GM21529 (cell line): ENCODE measurements around the gene CHST14.
A peak's percentile ranks its signal among the peaks of the same experiment; 100 is the strongest.

ENCODE experiments used
- ATAC-seq: cut with Tn5 transposase; IDR thresholded peaks from one replicate; pipeline ENCODE4 v1.9.1; 2021; ENCODE audit not compliant: unreplicated experiment

Gene CHST14

GRCh38 chr15:40487816-40488682, 17.3 kb downstream of the CHST14 start:
- ATAC-seq, result no peak

DNA sequence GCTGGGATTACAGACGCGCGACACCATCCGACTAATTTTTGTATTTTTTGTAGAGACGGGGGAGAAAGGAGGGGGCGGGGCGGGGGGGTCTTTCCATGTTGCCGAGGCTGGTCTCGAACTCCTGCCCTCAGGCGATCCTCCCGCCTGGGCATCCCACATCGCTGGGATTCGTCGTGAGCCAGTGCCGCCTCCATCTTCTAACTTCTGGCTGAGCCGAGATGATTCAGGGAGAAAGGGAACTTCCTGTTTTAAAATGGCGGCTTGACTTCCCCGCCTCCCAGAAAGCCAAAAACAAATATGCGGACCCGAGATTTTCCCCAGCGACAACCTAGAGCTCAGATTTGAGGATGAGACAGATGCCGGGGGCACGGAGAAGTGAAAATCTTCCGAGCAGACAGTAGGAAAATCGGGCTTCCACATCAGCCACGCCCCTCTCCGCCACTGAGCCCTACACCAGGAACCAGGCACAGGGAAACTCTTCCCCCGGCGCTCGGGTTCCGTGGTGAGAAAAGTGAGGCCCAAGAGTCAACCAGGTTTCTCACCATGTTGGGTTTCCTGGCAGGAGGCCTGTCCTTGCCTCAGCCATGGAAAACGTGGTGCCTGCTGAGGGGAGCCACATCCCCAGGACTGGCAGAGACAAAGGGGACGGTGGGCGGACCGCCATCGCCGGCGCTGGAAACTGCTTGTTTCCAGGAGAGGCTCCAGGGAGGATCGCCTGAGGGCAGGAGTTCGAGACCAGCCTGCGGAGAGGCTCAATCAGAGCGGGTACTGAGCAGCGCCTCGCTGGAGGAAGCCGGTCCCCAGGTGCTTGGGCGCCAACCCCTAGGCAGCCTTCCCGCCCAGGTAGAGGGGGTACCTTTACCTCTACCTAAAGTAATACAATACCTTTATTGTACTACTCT, 18.7 kb downstream of the CHST14 start:
- ATAC-seq, result no peak

DNA sequence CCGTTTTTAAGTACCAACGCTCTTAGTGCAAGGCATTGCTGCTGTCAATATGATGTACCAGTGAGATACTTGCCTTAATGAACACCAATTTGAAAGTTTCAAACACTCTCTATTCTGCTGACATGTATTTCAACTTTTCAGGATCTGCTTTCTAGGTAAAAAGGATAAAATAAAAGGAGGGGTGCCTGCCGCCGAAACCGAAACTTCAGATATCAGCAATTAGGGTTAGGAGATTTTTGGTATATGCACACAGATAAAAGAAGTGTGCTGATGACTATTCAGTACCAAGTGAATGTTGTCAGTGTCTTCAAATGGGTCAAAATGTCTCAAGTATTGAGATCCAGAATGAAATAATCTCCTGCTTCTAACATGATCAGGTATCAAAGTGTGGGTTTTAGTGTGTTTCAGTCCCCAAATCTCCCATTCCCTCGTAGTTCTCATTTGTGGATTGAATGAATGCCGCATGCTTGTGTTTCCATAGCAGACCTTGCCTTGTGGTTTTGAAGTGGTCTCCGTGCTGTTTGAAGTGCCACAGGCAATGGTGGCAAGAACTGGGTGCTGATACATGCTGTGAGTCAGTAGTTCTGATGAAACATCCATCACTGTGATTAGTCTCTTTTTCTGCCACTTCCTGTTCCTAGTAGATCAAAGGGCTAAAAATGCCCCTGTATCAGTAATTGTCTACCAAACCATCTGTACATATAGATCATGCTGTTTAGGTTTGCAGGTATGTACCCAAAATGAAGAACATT, 22.5 kb downstream of the CHST14 start:
- no peak for ATAC-seq

DNA sequence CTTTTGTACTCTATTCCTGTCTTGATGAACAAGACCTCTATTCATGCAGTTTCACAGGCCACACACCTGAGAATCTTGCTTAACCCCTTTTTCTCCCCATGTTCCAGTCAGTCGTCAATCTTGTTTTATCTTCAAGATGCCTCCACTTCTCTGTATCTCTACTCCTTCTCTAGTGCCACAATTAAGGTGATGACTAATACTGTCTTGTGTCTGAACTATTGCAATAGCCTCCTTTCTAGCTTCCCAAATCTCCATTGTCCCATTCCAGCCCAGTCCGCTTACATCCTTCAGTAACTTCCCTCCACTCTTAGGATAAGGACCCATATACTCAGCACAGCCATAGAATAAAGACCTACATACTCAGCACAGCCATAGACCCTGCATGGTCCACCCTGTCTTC, 24.7 kb downstream of the CHST14 start:
- ATAC-seq, result no peak

- no peak for ATAC-seq
Measured at GRCh38 chr15:40498418-40498817, 27.6 kb downstream of the CHST14 start.

DNA sequence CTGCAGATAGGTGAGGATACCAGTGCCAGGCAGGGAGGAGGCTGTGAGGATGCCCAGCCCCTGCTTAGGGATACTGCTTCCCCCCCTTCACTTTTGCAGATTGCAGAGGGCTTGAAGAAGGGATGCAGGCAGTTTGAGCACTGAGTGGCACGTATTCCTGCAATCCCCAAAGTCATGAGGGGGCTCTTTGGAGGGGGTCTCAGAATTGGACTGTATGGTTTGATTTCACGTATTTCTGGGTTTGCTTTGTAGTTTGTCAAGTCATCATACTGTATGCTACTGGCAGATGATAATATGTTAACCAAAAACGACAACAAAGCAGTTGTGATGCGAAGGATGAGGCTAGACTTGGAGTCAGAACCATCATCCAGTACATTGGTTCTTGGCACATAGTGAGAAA, 28.1 kb downstream of the CHST14 start:
- ATAC-seq, result no peak

DNA sequence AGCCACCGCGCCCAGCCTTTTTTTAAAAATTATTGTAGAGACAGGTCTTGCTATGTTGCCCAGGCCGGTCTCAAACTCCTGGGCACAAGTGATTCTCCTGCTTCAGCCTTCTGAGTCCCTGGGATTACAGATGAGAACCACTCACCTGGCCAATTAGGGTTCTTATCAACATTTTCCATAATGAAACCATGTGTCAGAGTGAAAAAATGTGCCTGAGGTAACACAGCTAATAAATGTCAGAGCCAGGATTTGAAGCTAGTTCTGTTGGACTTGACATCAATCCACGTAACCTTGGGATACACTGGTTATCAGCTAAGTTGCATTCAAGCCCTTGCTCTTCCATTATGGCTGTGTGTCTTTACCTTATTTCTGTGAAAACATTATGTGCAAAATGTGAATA, 29.1 kb downstream of the CHST14 start:
- ATAC-seq, result no peak

DNA sequence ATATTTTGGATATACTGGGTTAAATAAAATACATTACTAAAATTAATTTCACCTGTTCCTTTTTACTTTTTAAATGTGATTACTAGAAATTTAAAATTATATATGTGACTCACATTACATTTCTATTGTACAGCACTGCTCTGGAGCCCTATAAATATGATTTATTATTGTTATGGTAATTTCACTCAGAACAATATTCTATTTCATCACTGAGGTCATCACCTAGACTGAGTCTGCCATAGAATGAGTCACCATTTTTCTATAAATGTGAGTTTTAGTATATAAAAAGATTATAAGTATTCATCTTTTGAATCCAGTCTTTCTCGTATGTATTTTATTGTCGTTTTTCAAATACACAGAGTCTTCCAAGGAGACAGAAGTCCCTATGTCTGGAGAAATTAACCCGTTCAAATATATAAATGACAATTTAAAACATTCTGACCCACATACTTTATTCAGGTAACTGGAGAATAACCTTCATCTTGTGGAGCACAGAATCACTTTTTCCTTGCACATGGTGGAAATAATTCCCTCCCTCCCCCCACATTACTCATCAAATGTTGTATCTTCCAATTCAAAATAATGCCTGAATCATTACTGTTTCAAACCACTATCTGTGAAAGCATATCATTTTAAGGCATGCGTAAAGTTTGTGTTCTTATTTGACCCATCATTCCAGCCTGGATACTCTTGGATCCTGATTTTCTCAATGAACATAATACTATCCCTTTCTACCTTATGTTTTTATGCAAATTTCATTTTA, 30.0 kb downstream of the CHST14 start:
- ATAC-seq, result no peak

DNA sequence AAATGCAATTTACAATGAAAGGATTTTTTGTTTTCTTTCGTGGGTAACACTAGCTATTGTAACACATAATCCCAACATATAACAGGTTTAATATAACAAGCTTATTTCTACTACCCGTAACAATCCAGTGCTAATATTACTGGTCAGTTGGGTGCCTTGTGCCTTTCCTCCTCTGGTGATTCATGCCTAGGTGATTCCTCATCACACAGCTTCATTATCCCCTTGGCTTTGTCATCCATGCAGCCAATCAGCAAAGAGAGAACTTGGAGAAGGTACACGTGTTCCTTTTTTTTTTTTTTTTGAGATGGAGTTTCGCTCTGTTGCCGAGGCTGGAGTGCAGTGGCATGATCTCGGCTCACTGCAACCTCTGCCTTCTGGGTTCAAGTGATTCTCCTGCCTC, 30.7 kb downstream of the CHST14 start:
- no peak for ATAC-seq

GRCh38 chr15:40506964-40507571, 36.3 kb downstream of the CHST14 start:
- ATAC-seq, result peak; percentile 72

GRCh38 chr15:40508216-40508615, 37.4 kb downstream of the CHST14 start:
- no peak for ATAC-seq

GRCh38 chr15:40510201-40510600, 39.4 kb downstream of the CHST14 start:
- ATAC-seq, result no peak

- no peak for ATAC-seq
Measured at GRCh38 chr15:40511093-40511471, 40.3 kb downstream of the CHST14 start.

GRCh38 chr15:40511472-40512133, 40.8 kb downstream of the CHST14 start:
- ATAC-seq, result no peak

DNA sequence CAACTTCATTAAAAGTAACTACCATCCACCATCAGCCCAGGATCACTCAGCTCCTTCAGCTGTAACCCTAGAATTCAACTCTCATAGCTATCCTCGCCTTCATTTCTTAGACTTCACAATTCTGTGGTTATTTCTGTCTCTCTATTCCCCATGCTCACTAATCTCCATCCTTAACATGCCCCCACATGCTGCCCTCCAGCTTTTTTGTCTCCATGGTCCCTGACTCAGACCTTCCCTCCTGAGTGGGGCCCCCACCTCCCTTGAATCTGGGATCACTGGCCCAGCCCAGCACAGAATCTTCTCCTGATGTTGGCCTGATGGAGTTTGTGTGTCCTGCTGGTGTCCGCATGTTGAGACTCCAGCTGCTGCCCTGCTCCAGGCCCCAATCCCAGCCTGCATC, 41.7 kb downstream of the CHST14 start:
- ATAC-seq, result no peak

- no peak for ATAC-seq
Measured at GRCh38 chr15:40513609-40514008, 42.8 kb downstream of the CHST14 start.

GRCh38 chr15:40516322-40516721, 45.5 kb downstream of the CHST14 start:
- ATAC-seq, result no peak
